K562 (cell line): ENCODE measurements around the gene CTSW. TPM values are rescaled to one million over a fixed set of nuclear protein-coding genes. Genes with fewer than 3 reads are reported as not detected.

Experiments used
- CEBPG ChIP-seq, 3 experiments: fragments of 200-800 bp in 1 of 3; sonication (Bioruptor generic) in 1 of 3; sonication (generic) in 1 of 3; formaldehyde crosslinking in 1 of 3; IDR thresholded peaks in 2 of 3; conservative IDR thresholded peaks in 1 of 3; 2 replicates each; pipeline versions ENCODE4 v1.6.1 to v1.8.0; 2016 to 2022; ENCODE audit warnings: missing compliant biosample characterization in 2 of 3, missing genetic modification characterization in 2 of 3, mild to moderate bottlenecking in 1 of 3, missing genetic modification reagents in 1 of 3
- CREM ChIP-seq: IDR thresholded peaks from 2 replicates; pipeline ENCODE4 v1.6.1; 2014; ENCODE audit warnings: antibody characterized with exemption, low read depth
- DDX20 ChIP-seq: fragments of 450-650 bp; IDR thresholded peaks from 2 replicates; pipeline ENCODE4 v1.6.1; 2016; ENCODE audit warnings: missing genetic modification characterization, low read depth, mild to moderate bottlenecking, missing compliant biosample characterization, moderate library complexity
- HOMEZ ChIP-seq: fragments of 250-450 bp; sonication (Bioruptor Pico); IDR thresholded peaks from 2 replicates; pipeline ENCODE4 v1.4.0; 2020; ENCODE audit warnings: mild to moderate bottlenecking, moderate library complexity
- ID3 ChIP-seq, 2 experiments: fragments of 250-450 bp in 1 of 2; fragments of 450-650 bp in 1 of 2; sonication (Bioruptor Pico) in 1 of 2; IDR thresholded peaks; 2 replicates each; pipeline versions ENCODE4 v1.6.1 to v1.8.0; 2016 to 2021; ENCODE audit warnings: mild to moderate bottlenecking in 2 of 2, moderate library complexity in 2 of 2, missing compliant biosample characterization in 1 of 2, missing genetic modification characterization in 1 of 2
- IRF9 ChIP-seq: fragments of 450-650 bp; IDR thresholded peaks from 2 replicates; pipeline ENCODE4 v1.6.1; 2016; ENCODE audit warnings: missing biosample characterization, missing genetic modification characterization
- MYNN ChIP-seq, 2 experiments: sonication (generic); formaldehyde crosslinking in 1 of 2; IDR thresholded peaks; 2 replicates each; pipeline versions ENCODE4 v1.5.0 to v1.6.1; 2016 to 2020; ENCODE audit warnings: antibody characterized with exemption in 1 of 2, missing genetic modification reagents in 1 of 2
- NFIC ChIP-seq: fragments of 450-650 bp; IDR thresholded peaks from 2 replicates; pipeline ENCODE4 v1.6.1; 2017; ENCODE audit warnings: mild to moderate bottlenecking, inconsistent platforms
- NR3C1 ChIP-seq: sonication (generic); formaldehyde crosslinking; IDR thresholded peaks from 2 replicates; pipeline ENCODE4 v1.8.1; 2022; ENCODE audit warnings: missing genetic modification reagents
- PML ChIP-seq: IDR thresholded peaks from 2 replicates; pipeline ENCODE4 v1.6.1; 2012; ENCODE audit warnings: low read length, inconsistent platforms
- SMAD4 ChIP-seq: fragments of 250-450 bp; sonication (Bioruptor Pico); conservative IDR thresholded peaks from 2 replicates; pipeline ENCODE4 v1.8.0; 2021; ENCODE audit warnings: inconsistent platforms, mild to moderate bottlenecking, moderate library complexity
- TAF15 ChIP-seq: fragments of 200-400 bp; formaldehyde crosslinking; IDR thresholded peaks from 2 replicates; pipeline ENCODE4 v1.6.1; 2017; ENCODE audit warnings: mild to moderate bottlenecking, low read depth, low read length, moderate library complexity
- ZBTB2 ChIP-seq: fragments of 450-650 bp; IDR thresholded peaks from 2 replicates; pipeline ENCODE4 v1.6.1; 2016; ENCODE audit warnings: antibody characterized with exemption
- ZNF609 ChIP-seq: sonication (generic); formaldehyde crosslinking; IDR thresholded peaks from 2 replicates; pipeline ENCODE4 v1.8.1; 2023; ENCODE audit warnings: missing genetic modification reagents, mild to moderate bottlenecking, borderline replicate concordance
- ZSCAN29 ChIP-seq: fragments of 450-650 bp; IDR thresholded peaks from 2 replicates; pipeline ENCODE4 v1.6.1; 2017
- polyA plus RNA-seq, 8 experiments: library from polyadenylated mRNA; depleted of rRNA in 4 of 8; stranded (reverse) in 5 of 8; unstranded in 3 of 8; fragments of >200 nt; fragmentation: Nextera tagmentation in 2 of 8; fragmentation: Illumina TruSeq in 1 of 8; extraction: Ambion mirVana in 2 of 8; extraction: Trizol in 1 of 8; gene quantifications; 2 replicates each; pipeline versions ENCODE4 v1.2.1 to v1.2.3, GENCODE V29; 2011 to 2014; ENCODE audit warnings: inconsistent platforms in 1 of 8, missing spikeins in 1 of 8
- total RNA-seq, 7 experiments: library from RNA; depleted of rRNA in 6 of 7; stranded (reverse); fragments of >200 nt in 6 of 7; fragmentation: Illumina TruSeq in 2 of 7; extraction: Trizol in 2 of 7; gene quantifications; 2 replicates each; pipeline versions ENCODE4 v1.2.1 to v1.2.3, GENCODE V29; 2011 to 2021; ENCODE audit warnings: low replicate concordance in 1 of 7

Gene CTSW
- total and polyA plus RNA-seq, 9 of the 15 experiments (the other 6 are each of a cell fraction or from before 2014, with no cell fraction given): 0.04 TPM; not detected in 8

GRCh38 chr11:65891219-65892136 is 11.8 kb downstream of the CTSW start (continued):
- no peak for TF ChIP-seq ZBTB2
- TF ChIP-seq HOMEZ (CRISPR knock-in tag): no peak
- TF ChIP-seq MYNN (IDR thresholded peaks at IDR 0.05): peak; percentile 68; the same call in 1 of the 2 replicates
- TF ChIP-seq MYNN (CRISPR knock-in tag; IDR thresholded peaks at IDR 0.05): no peak
- TF ChIP-seq NFIC: peak; percentile 7; the same call in 1 of the 2 replicates
- no peak for TF ChIP-seq IRF9 (tag)
- TF ChIP-seq CREM: peak; percentile 54; the same call in 1 of the 2 replicates
- no peak for TF ChIP-seq ID3 (CRISPR knock-in tag; IDR thresholded peaks at IDR 0.05)
- 0 out of 2 replicates have a peak, but pooled peaks have one; percentile 37 for TF ChIP-seq ID3 (tag; IDR thresholded peaks at IDR 0.05)
- no peak for TF ChIP-seq CEBPG (CRISPR knock-in tag; IDR thresholded peaks at IDR 0.05)
- no peak for TF ChIP-seq CEBPG (tag; conservative IDR thresholded peaks at IDR 0.05 in 1 of 2, IDR thresholded peaks at IDR 0.05 in 1 of 2)
- no peak for TF ChIP-seq DDX20
- no peak for TF ChIP-seq ZNF609 (CRISPR knock-in tag)
- TF ChIP-seq PML: no peak; the same call in none of the 2 replicates
- TF ChIP-seq ZSCAN29: 0 out of 2 replicates have a peak, but pooled peaks have one; percentile 10
- 0 out of 2 replicates have a peak, but pooled peaks have one; percentile 33 for TF ChIP-seq SMAD4
- 0 out of 2 replicates have a peak, but pooled peaks have one; percentile 17 for TF ChIP-seq NR3C1 (CRISPR knock-in tag)
- 0 out of 2 replicates have a peak, but pooled peaks have one; percentile 58 for TF ChIP-seq TAF15
